Glutamatergic neuron (in vitro differentiated cells): ENCODE data around the gene AMOTL1. TPM values are rescaled to one million over a fixed set of nuclear protein-coding genes. Genes with fewer than 3 reads are reported as not detected.

Experiments
- DNase-seq: peaks from one replicate; pipeline ENCODE4 v3.0.0; 2022
- H3K27ac Mint-ChIP-seq: one replicate; pipeline ENCODE4 v1.8.0; 2020; ENCODE audit warnings: mild to moderate bottlenecking, mixed read lengths, inconsistent platforms; ENCODE audit not compliant: unreplicated experiment
- H3K27me3 Mint-ChIP-seq: one replicate; pipeline ENCODE4 v1.8.0; 2020; ENCODE audit warnings: mild to moderate bottlenecking, moderate library complexity, mixed read lengths, inconsistent platforms; ENCODE audit not compliant: unreplicated experiment
- H3K36me3 Mint-ChIP-seq: one replicate; pipeline ENCODE4 v1.8.0; 2020; ENCODE audit warnings: mild to moderate bottlenecking, mixed read lengths, inconsistent platforms; ENCODE audit not compliant: unreplicated experiment
- H3K4me1 Mint-ChIP-seq: one replicate; pipeline ENCODE4 v1.8.0; 2020; ENCODE audit warnings: mild to moderate bottlenecking, low read depth, mixed read lengths, inconsistent platforms; ENCODE audit not compliant: unreplicated experiment
- H3K4me3 Mint-ChIP-seq: one replicate; pipeline ENCODE4 v1.8.0; 2020; ENCODE audit warnings: mild to moderate bottlenecking, mixed read lengths, inconsistent platforms; ENCODE audit not compliant: unreplicated experiment
- H3K9me3 Mint-ChIP-seq: one replicate; pipeline ENCODE4 v1.8.0; 2020; ENCODE audit warnings: mild to moderate bottlenecking, moderate library complexity, mixed read lengths, inconsistent platforms; ENCODE audit not compliant: unreplicated experiment
- total RNA-seq: library from RNA; stranded (reverse); fragmentation: NEBNext Ultra II Directional; extraction: Animal tissue kit (Norgen Biotek cat#: 25700); gene quantifications from one replicate; pipeline ENCODE4 v1.2.1, GENCODE V29; 2021; ENCODE audit not compliant: unreplicated experiment
- TF ChIP-seq, protein P1 (sequence below): fragments of 200-600 bp; sonication (generic); IDR thresholded peaks from one replicate; pipeline ENCODE4 v1.5.0; 2021; ENCODE audit not compliant: partially characterized antibody, unreplicated experiment

Gene AMOTL1
- total RNA-seq, 1 donor from 2014 or later = 27.6 TPM

DNA sequence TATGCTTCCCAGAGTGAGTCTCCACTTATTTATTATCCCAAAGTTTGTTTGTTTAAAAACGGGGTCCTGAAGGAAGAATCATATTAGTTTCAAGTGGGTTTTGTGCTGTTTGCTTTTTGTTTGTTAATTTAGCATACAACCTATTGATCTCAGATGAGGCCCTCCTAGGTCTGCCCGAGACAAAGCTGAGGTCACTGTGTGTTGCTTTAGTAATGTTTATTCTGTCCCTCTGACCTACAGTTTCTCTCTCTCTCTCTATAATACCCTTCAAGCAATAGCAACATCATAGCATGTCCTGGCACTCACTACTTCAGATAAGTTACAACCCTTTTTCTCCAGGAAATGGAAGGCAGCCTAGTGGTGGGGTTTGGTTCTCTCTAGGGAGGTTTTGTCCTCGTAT lies 63.4 kb downstream of the AMOTL1 start:
- no peak overlapping the region for H3K4me3 Mint-ChIP-seq
- no peak overlapping the region for H3K27ac Mint-ChIP-seq
- TF ChIP-seq, protein P1, sequence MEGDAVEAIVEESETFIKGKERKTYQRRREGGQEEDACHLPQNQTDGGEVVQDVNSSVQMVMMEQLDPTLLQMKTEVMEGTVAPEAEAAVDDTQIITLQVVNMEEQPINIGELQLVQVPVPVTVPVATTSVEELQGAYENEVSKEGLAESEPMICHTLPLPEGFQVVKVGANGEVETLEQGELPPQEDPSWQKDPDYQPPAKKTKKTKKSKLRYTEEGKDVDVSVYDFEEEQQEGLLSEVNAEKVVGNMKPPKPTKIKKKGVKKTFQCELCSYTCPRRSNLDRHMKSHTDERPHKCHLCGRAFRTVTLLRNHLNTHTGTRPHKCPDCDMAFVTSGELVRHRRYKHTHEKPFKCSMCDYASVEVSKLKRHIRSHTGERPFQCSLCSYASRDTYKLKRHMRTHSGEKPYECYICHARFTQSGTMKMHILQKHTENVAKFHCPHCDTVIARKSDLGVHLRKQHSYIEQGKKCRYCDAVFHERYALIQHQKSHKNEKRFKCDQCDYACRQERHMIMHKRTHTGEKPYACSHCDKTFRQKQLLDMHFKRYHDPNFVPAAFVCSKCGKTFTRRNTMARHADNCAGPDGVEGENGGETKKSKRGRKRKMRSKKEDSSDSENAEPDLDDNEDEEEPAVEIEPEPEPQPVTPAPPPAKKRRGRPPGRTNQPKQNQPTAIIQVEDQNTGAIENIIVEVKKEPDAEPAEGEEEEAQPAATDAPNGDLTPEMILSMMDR = no peak
- H3K36me3 Mint-ChIP-seq = no peaks in the 10 kb centered on the region
- H3K27me3 Mint-ChIP-seq = peaks cover 1% of the 10 kb centered on the region
- no peaks in the 10 kb centered on the region for H3K9me3 Mint-ChIP-seq
- no peak for DNase-seq
- H3K4me1 Mint-ChIP-seq = no peaks in the 10 kb centered on the region

DNA sequence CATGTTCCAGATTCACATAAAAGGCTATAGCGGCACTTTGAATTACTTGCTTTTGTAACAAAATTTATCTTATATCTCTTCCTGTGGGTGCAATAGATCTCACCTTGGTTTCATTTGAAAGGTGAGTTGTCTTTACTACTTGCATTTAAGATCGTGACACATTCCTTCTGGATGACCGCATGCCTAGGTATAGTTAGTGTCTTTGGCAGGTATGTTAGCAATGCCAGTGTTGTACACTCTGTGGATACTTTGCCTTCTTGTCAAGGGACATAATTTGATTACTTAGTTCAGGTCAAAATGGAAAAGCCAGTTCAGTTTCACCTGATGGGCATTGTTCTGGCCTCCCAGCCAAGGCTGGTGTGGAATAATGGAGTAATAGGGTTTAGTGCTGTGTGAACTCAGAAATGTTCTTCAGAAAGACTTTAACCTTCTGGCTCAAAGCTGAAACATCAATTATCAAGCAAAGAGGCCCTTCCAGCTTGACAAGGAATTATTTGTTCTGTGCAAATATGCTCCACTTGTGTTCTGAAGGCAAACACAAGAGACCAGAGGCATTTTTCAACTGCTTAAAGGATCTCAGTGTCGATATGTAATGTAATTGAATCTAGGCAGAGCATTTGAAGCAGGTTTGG lies 64.6 kb downstream of the AMOTL1 start:
- no peaks in the 10 kb centered on the region for H3K4me1 Mint-ChIP-seq
- DNase-seq = no peak

DNA sequence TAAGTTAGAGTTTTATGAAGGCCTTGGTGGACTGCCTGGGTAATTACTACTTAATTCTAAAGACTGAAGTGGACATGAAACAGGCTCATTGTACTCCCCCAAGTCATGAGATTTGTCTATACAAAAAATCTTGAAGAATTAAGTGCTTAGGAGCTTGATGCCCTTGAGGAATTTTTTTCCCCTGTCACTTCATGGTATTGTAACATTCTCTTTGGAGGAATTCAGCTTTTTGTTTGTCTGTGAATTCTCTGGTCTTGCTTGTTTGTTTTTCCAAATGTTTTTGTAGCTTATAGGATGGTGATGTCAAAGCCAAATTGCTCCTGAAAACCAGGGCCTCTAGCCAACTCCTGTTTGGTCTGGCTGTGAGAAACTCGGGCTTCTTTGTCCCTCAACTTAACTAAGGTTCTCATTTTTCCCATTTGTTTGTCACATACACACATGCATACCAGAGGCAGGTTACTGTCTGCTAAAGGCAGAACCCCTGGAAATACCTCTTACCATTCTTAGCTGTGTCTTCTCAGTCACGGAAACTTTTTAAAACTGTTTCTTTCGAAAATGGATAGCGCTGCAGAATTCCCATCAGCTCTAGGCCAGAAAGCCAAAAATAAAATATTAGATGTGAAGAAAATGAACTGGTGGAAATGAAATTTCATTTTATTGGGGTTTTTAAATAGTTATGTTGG lies 66.9 kb downstream of the AMOTL1 start:
- H3K36me3 Mint-ChIP-seq = no peaks in the 10 kb centered on the region
- H3K4me3 Mint-ChIP-seq = no peak overlapping the region
- TF ChIP-seq, protein P1 = no peak
- no peak for DNase-seq
- no peaks in the 10 kb centered on the region for H3K4me1 Mint-ChIP-seq
- H3K27ac Mint-ChIP-seq = no peak overlapping the region
- no peaks in the 10 kb centered on the region for H3K9me3 Mint-ChIP-seq
- peaks cover 1% of the 10 kb centered on the region for H3K27me3 Mint-ChIP-seq

More for the DNA sequence above, 64.6 kb downstream of the AMOTL1 start:
- TF ChIP-seq, protein P1 = no peak
- Mint-ChIP-seq H3K4me3 (no peak overlapping the region), H3K9me3 (no peaks in the 10 kb centered on the region), H3K36me3 (no peaks in the 10 kb centered on the region), H3K27ac (no peak overlapping the region), H3K27me3 (peaks cover 1% of the 10 kb centered on the region)

DNA sequence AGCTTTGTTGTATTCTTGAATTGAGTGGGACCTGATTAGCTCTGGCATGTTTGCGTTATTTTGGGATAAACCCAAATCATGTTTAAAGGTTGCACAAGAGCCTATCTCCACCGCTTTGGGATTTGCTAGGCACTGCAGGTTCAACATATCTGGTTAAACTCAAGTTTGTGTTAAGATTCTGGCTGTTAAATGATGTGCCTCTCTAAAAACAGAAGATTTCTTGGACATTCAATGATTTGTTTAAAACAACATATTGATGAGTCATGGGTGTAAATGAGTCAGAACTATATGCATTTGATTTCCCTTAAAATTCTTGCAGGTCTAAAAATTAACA lies 67.4 kb downstream of the AMOTL1 start:
- TF ChIP-seq, protein P1 = no peak
- no peaks in the 10 kb centered on the region for H3K27me3 Mint-ChIP-seq
- H3K9me3 Mint-ChIP-seq = no peaks in the 10 kb centered on the region
- no peak overlapping the region for H3K4me3 Mint-ChIP-seq
- no peak overlapping the region for H3K27ac Mint-ChIP-seq
- DNase-seq = no peak
- H3K36me3 Mint-ChIP-seq = no peaks in the 10 kb centered on the region
- H3K4me1 Mint-ChIP-seq = no peaks in the 10 kb centered on the region

DNA sequence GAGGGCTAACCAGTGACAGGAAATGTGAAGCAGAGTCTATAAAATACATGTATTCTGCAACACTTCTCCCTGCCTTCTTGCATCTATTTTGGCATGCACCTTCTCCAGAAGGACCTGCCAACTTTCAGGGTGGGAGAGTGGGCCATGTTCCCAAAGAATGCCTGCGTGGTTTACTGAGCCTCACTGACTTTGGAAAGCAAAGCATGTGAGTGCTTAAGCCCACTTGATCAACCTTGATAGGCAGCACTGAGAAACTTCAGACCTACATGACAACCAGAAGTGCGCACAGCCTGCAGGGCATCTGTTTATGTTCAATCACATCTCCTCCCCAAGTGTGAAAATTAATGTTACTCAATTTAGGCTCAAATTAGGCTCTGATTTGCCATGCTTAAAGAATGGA lies 69.2 kb downstream of the AMOTL1 start:
- H3K36me3 Mint-ChIP-seq = no peaks in the 10 kb centered on the region
- H3K27me3 Mint-ChIP-seq = no peaks in the 10 kb centered on the region
- TF ChIP-seq, protein P1 = no peak
- no peak for DNase-seq
- no peak overlapping the region for H3K27ac Mint-ChIP-seq
- H3K4me3 Mint-ChIP-seq = no peak overlapping the region
- no peaks in the 10 kb centered on the region for H3K9me3 Mint-ChIP-seq
- H3K4me1 Mint-ChIP-seq = no peaks in the 10 kb centered on the region
